A549 (cell line): ENCODE results near the gene S100A7A. TPM values are rescaled to one million over a fixed set of nuclear protein-coding genes. Genes with fewer than 3 reads are reported as not detected.

Source experiments
- ATAC-seq, 2 experiments: fragments of 200-7000 bp in 1 of 2; fragments of >200 bp in 1 of 2; cut with Nextera tagmentation in 1 of 2; cut with Tn5 transposase in 1 of 2; 3 replicates each; pipeline versions ENCODE4 v1.8.0 to v1.9.1; 2018 to 2020; ENCODE audit warnings: mild to moderate bottlenecking in 1 of 2, moderate library complexity in 1 of 2
- CTCF ChIA-PET: fragments of 300-600 bp; sonication (Branson Sonifier 250); formaldehyde crosslinking; extraction: SDS; loops from one replicate; lab custom pipeline; 2021; ENCODE audit warnings: antibody characterized with exemption, inconsistent platforms; lab: Yijun Ruan, JAX
- POLR2A ChIA-PET: fragments of 350-600 bp; formaldehyde crosslinking; extraction: SDS; loops from one replicate; lab custom pipeline; 2021; ENCODE audit warnings: antibody characterized with exemption, inconsistent platforms; lab: Yijun Ruan, JAX
- DNase-seq, 2 experiments: peaks; one replicate each; pipeline versions ENCODE4 v3.0.0 to v3.0.0-alpha.2; 2011 to 2016; ENCODE audit warnings: low read depth in 1 of 2, low spot score in 1 of 2
- FAIRE-seq: peaks from 2 replicates; lab custom pipeline; 2011; peaks lifted over from hg19 to GRCh38; lab: Jason Lieb, UNC
- H3K27ac ChIP-seq, 2 experiments: fragments of >200 bp; sonication (Bioruptor Twin); formaldehyde crosslinking; 3 replicates each; pipeline ENCODE4 v1.5.1; 2016 to 2017
- H3K4me1 ChIP-seq: fragments of >200 bp; sonication (Bioruptor Twin); formaldehyde crosslinking; 3 replicates; pipeline ENCODE4 v1.6.1; 2016
- H3K4me2 ChIP-seq: fragments of >200 bp; sonication (Bioruptor Twin); formaldehyde crosslinking; 3 replicates; pipeline ENCODE4 v1.6.1; 2016
- H3K4me3 ChIP-seq: fragments of >200 bp; sonication (Bioruptor Twin); formaldehyde crosslinking; 3 replicates; pipeline ENCODE4 v1.5.1; 2016
- H3K9me3 ChIP-seq: fragments of >200 bp; sonication (Bioruptor Twin); formaldehyde crosslinking; 3 replicates; pipeline ENCODE4 v1.6.1; 2016
- CEBPB ChIP-seq, 2 experiments: fragments of >200 bp in 1 of 2; sonication (Bioruptor Twin) in 1 of 2; formaldehyde crosslinking in 1 of 2; IDR thresholded peaks; 2 replicates each; pipeline ENCODE4 v1.6.1; 2012 to 2016
- EHMT2 ChIP-seq: fragments of 200-600 bp; sonication (generic); IDR thresholded peaks from 2 replicates; pipeline ENCODE4 v1.6.1; 2016; ENCODE audit warnings: antibody characterized with exemption, low read depth, mild to moderate bottlenecking, moderate library complexity
- EP300 ChIP-seq, 2 experiments: fragments of >200 bp; sonication (Bioruptor Twin); formaldehyde crosslinking; IDR thresholded peaks; 2 replicates in 1 of 2; 3 replicates in 1 of 2; pipeline ENCODE4 v1.6.1; 2016 to 2017
- FOSB ChIP-seq: fragments of 250-450 bp; sonication (Bioruptor Pico); IDR thresholded peaks from 2 replicates; pipeline ENCODE4 v1.5.0; 2020; ENCODE audit warnings: mild to moderate bottlenecking, moderate library complexity
- FOSL2 ChIP-seq, 2 experiments: fragments of 450-650 bp in 1 of 2; fragments of >200 bp in 1 of 2; sonication (Bioruptor Twin) in 1 of 2; formaldehyde crosslinking; IDR thresholded peaks; 2 replicates each; pipeline versions ENCODE4 v1.5.0 to v1.6.1; 2016 to 2020; ENCODE audit warnings: mild to moderate bottlenecking in 1 of 2, moderate library complexity in 1 of 2
- GATA3 ChIP-seq: IDR thresholded peaks from 2 replicates; pipeline ENCODE4 v1.6.1; 2012; ENCODE audit warnings: borderline replicate concordance
- HOXB5 ChIP-seq: fragments of 250-450 bp; sonication (Bioruptor Pico); IDR thresholded peaks from 2 replicates; pipeline ENCODE4 v1.5.0; 2020; ENCODE audit warnings: mild to moderate bottlenecking, moderate library complexity
- JUNB ChIP-seq: fragments of >200 bp; sonication (Bioruptor Twin); formaldehyde crosslinking; IDR thresholded peaks from 2 replicates; pipeline ENCODE4 v1.6.1; 2016
- MAFK ChIP-seq: fragments of 450-650 bp; IDR thresholded peaks from 2 replicates; pipeline ENCODE4 v1.6.1; 2014; ENCODE audit not compliant: partially characterized antibody
- MAZ ChIP-seq: fragments of 150-350 bp; IDR thresholded peaks from 2 replicates; pipeline ENCODE4 v1.6.1; 2014; ENCODE audit warnings: antibody characterized with exemption, low read depth, low read length, borderline replicate concordance
- NPAS2 ChIP-seq: fragments of 250-450 bp; sonication (Bioruptor Pico); IDR thresholded peaks from 2 replicates; pipeline ENCODE4 v1.8.0; 2022; ENCODE audit warnings: mild to moderate bottlenecking, moderate library complexity, borderline replicate concordance
- POLR2A ChIP-seq: IDR thresholded peaks from 2 replicates; pipeline ENCODE4 v1.6.1; 2012; ENCODE audit warnings: mild to moderate bottlenecking, low read length
- POLR2AphosphoS2 ChIP-seq: conservative IDR thresholded peaks from 2 replicates; pipeline ENCODE4 v1.6.1; 2012; ENCODE audit warnings: low read length, improper control_type of control experiment, inconsistent platforms
- RCOR1 ChIP-seq: fragments of 150-350 bp; IDR thresholded peaks from 2 replicates; pipeline ENCODE4 v1.6.1; 2014; ENCODE audit warnings: antibody characterized with exemption, low read length, low read depth
- RFX5 ChIP-seq: fragments of 450-650 bp; IDR thresholded peaks from 2 replicates; pipeline ENCODE4 v1.7.1; 2014; ENCODE audit warnings: antibody characterized with exemption, mild to moderate bottlenecking, moderate library complexity
- RNF2 ChIP-seq: fragments of 200-600 bp; sonication (generic); IDR thresholded peaks from 2 replicates; pipeline ENCODE4 v1.6.1; 2016; ENCODE audit warnings: low read depth, mild to moderate bottlenecking, antibody characterized with exemption, moderate library complexity, borderline replicate concordance
- SREBF2 ChIP-seq: fragments of 450-650 bp; IDR thresholded peaks from 2 replicates; pipeline ENCODE4 v1.6.1; 2014; ENCODE audit warnings: mild to moderate bottlenecking, moderate library complexity
- TP53 ChIP-seq: fragments of 250-450 bp; sonication (Bioruptor Pico); IDR thresholded peaks from 2 replicates; pipeline ENCODE4 v1.5.0; 2021; ENCODE audit warnings: mild to moderate bottlenecking, moderate library complexity
- ZSCAN20 ChIP-seq: fragments of 250-450 bp; sonication (Bioruptor Pico); IDR thresholded peaks from 2 replicates; pipeline ENCODE4 v1.8.0; 2022; ENCODE audit warnings: mild to moderate bottlenecking, moderate library complexity
- WGBS: methylation state at CpG from one replicate; pipeline ENCODE4 v1.1.6; 2017; ENCODE audit errors: missing lambda C conversion rate; 5-methylcytosine and 5-hydroxymethylcytosine counted together
- polyA plus RNA-seq, 4 experiments: library from polyadenylated mRNA; depleted of rRNA in 3 of 4; stranded (reverse); fragments of >200 nt; fragmentation: RNase III in 1 of 4; extraction: RNeasy Plus Mini Kit Qiagen cat#74134 plus additional on column Dnase treatment in 1 of 4; gene quantifications; 2 replicates in 3 of 4; 3 replicates in 1 of 4; pipeline ENCODE4 v1.2.3, GENCODE V29; 2011 to 2017
- TF ChIP-seq, protein P1 (sequence below): fragments of 200-600 bp; sonication (generic); IDR thresholded peaks from 2 replicates; pipeline ENCODE4 v1.6.1; 2016; ENCODE audit warnings: antibody characterized with exemption, mild to moderate bottlenecking, moderate library complexity
- TF ChIP-seq, protein P2 (sequence below): fragments of >200 bp; sonication (Bioruptor Twin); formaldehyde crosslinking; IDR thresholded peaks from 2 replicates; pipeline ENCODE4 v1.6.1; 2016
- TF ChIP-seq, protein P3 (sequence below): fragments of 250-450 bp; sonication (Bioruptor Pico); IDR thresholded peaks from 2 replicates; pipeline ENCODE4 v1.5.0; 2020; ENCODE audit warnings: low read depth, mild to moderate bottlenecking, moderate library complexity
- TF ChIP-seq, protein P4 (sequence below): IDR thresholded peaks from 2 replicates; pipeline ENCODE4 v1.6.1; 2012; ENCODE audit warnings: low read depth, borderline replicate concordance

Gene S100A7A
- polyA plus RNA-seq, 2 of the 4 experiments (the other 2 are of a cell fraction) = not detected

DNA sequence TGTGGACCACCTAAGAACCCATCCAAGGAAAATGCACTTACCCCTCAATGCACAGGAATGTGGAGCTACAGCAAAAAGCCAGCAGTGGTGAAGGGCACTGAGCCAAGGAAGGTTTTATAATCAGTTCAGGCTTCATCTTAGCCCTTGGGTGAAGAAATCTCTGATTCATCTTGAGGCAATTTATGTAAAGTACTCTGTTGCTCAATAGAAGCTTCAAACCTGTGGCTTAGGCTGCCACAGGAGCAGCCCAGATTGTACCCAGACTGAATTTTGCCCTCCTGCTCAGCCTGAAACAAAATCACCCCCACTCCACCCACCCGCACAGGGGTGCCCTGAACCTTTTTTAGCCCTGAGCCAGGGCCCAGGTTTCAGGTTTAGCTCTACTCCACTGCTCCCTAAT, 40.8 kb upstream of the S100A7A start, which contains the start of gene S100A12:
S100A12 (minus strand) TSS at position 111 of the 400 bp plus-strand sequence. CDS start 1,029 bp downstream, outside the sequence.
- ATAC-seq (peak; percentile 74 to 79), FAIRE-seq (no peak), DNase-seq (peak in 1 of 2 experiments; percentile 13)
- WGBS = 0% methylated on average over 1 of the region's 1 CpG
- H3K9me3 ChIP-seq = peaks cover 2% of the 10 kb centered on the region; the same call in 1 of the 3 replicates
- no peak within 1 kb of the TSS for H3K4me3 ChIP-seq
- POLR2A ChIA-PET = interaction anchor here (1.4 kb wide), 1 partner anchor 115 kb away, joined by 4 read pairs; no protein-coding TSS in a partner anchor
- 0 out of 3 replicates have a peak within 1 kb of the TSS, but pooled peaks have one; percentile 21 for H3K4me2 ChIP-seq
- no peak for TF ChIP-seq GATA3
- TF ChIP-seq JUNB = peak; percentile 33; the same call in 1 of the 2 replicates
- TF ChIP-seq, protein P1, sequence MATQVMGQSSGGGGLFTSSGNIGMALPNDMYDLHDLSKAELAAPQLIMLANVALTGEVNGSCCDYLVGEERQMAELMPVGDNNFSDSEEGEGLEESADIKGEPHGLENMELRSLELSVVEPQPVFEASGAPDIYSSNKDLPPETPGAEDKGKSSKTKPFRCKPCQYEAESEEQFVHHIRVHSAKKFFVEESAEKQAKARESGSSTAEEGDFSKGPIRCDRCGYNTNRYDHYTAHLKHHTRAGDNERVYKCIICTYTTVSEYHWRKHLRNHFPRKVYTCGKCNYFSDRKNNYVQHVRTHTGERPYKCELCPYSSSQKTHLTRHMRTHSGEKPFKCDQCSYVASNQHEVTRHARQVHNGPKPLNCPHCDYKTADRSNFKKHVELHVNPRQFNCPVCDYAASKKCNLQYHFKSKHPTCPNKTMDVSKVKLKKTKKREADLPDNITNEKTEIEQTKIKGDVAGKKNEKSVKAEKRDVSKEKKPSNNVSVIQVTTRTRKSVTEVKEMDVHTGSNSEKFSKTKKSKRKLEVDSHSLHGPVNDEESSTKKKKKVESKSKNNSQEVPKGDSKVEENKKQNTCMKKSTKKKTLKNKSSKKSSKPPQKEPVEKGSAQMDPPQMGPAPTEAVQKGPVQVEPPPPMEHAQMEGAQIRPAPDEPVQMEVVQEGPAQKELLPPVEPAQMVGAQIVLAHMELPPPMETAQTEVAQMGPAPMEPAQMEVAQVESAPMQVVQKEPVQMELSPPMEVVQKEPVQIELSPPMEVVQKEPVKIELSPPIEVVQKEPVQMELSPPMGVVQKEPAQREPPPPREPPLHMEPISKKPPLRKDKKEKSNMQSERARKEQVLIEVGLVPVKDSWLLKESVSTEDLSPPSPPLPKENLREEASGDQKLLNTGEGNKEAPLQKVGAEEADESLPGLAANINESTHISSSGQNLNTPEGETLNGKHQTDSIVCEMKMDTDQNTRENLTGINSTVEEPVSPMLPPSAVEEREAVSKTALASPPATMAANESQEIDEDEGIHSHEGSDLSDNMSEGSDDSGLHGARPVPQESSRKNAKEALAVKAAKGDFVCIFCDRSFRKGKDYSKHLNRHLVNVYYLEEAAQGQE = no peak
- no peak for TF ChIP-seq FOSB (CRISPR knock-in tag)
- TF ChIP-seq FOSL2 (IDR thresholded peaks at IDR 0.05) = peak; percentile 6; the same call in 1 of the 2 replicates
- TF ChIP-seq FOSL2 (CRISPR knock-in tag; IDR thresholded peaks at IDR 0.05) = no peak
- TF ChIP-seq, protein P2, sequence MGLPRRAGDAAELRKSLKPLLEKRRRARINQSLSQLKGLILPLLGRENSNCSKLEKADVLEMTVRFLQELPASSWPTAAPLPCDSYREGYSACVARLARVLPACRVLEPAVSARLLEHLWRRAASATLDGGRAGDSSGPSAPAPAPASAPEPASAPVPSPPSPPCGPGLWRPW = 0 out of 2 replicates have a peak, but pooled peaks have one; percentile 21
- no peak for TF ChIP-seq SREBF2
- peak; percentile 69 to 87 for TF ChIP-seq CEBPB (IDR thresholded peaks at IDR 0.05)
- TF ChIP-seq RCOR1 = no peak
- no peak for TF ChIP-seq MAFK
- CTCF ChIA-PET = interaction anchor here (1.0 to 6.0 kb wide), 4 partner anchors 8 to 119 kb away, joined by 3 to 41 read pairs (median 9); no protein-coding TSS in a partner anchor
- peak within 1 kb of the TSS in 1 of 2 experiments; percentile 33; a peak in 2 of 6 replicates for H3K27ac ChIP-seq
- peaks cover 5% of the 10 kb centered on the region; the same call in 1 of the 3 replicates for H3K4me1 ChIP-seq

DNA sequence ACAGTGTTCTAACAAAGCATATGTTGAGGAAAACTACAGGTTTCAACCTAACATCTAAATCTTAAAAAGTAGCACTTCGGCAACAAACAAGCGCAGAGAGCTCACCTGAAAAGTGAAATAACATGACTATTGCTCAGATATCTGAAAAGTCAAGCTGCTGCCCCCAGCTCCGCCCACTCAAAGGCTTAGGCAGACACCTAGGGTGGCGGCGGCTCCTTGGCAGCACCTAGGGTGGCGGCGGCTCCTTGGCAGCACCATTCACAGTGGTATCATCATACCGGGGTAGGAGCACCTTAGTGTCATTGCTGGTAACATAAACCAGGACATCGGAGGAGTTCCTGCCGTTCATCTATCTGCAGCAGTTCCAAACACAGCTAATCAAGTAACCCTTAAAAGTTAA, 36.7 kb upstream of the S100A7A start:
- TF ChIP-seq POLR2AphosphoS2 = no peak
- TF ChIP-seq ZSCAN20 (CRISPR knock-in tag) = no peak
- TF ChIP-seq RFX5 = no peak
- no peak for TF ChIP-seq CEBPB (IDR thresholded peaks at IDR 0.05)
- no peak for TF ChIP-seq MAZ
- no peak for TF ChIP-seq RNF2
- TF ChIP-seq POLR2A = no peak
- TF ChIP-seq, protein P3, sequence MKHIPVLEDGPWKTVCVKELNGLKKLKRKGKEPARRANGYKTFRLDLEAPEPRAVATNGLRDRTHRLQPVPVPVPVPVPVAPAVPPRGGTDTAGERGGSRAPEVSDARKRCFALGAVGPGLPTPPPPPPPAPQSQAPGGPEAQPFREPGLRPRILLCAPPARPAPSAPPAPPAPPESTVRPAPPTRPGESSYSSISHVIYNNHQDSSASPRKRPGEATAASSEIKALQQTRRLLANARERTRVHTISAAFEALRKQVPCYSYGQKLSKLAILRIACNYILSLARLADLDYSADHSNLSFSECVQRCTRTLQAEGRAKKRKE = no peak
- no peak for TF ChIP-seq HOXB5
- no peak for TF ChIP-seq EHMT2
- TF ChIP-seq MAFK = no peak
- TF ChIP-seq, protein P1 = no peak
- TF ChIP-seq TP53 (CRISPR knock-in tag) = no peak
- TF ChIP-seq NPAS2 (CRISPR knock-in tag) = no peak
- TF ChIP-seq EP300 (IDR thresholded peaks at IDR 0.05) = no peak
- TF ChIP-seq JUNB = no peak
- TF ChIP-seq, protein P4, sequence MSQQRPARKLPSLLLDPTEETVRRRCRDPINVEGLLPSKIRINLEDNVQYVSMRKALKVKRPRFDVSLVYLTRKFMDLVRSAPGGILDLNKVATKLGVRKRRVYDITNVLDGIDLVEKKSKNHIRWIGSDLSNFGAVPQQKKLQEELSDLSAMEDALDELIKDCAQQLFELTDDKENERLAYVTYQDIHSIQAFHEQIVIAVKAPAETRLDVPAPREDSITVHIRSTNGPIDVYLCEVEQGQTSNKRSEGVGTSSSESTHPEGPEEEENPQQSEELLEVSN = no peak
- Histone ChIP-seq H3K9me3 (peaks cover 17% of the 10 kb centered on the region), H3K27ac (no peak overlapping the region), H3K4me2 (no peak overlapping the region), H3K4me1 (peaks cover 5% of the 10 kb centered on the region; the same call in 1 of the 3 replicates), H3K4me3 (no peak overlapping the region)
- ChIA-PET POLR2A (no interaction called here), CTCF (interaction anchor here (0.9 kb wide), 1 partner anchor 27 kb away, joined by 3 read pairs; no protein-coding TSS in a partner anchor)
- WGBS = 49% methylated on average over 10 of the region's 10 CpGs
- FAIRE-seq = no peak
- DNase-seq = no peak
- ATAC-seq = no peak
